DND-41 (cell line): ENCODE data around the gene HOXB4.

Source experiments
- EZH2 ChIP-seq: IDR thresholded peaks from 3 replicates; pipeline ENCODE4 v1.6.1; 2012; ENCODE audit warnings: borderline replicate concordance, low read depth, mild to moderate bottlenecking, moderate library complexity, low read length, inconsistent platforms; ENCODE audit not compliant: severe bottlenecking
- TF ChIP-seq, protein P1 (sequence below): IDR thresholded peaks from 2 replicates; pipeline ENCODE4 v1.5.1; 2012; ENCODE audit warnings: borderline replicate concordance, low read length, moderate library complexity, mild to moderate bottlenecking; ENCODE audit not compliant: poor library complexity, severe bottlenecking; ENCODE audit errors: extremely low read depth

DNA sequence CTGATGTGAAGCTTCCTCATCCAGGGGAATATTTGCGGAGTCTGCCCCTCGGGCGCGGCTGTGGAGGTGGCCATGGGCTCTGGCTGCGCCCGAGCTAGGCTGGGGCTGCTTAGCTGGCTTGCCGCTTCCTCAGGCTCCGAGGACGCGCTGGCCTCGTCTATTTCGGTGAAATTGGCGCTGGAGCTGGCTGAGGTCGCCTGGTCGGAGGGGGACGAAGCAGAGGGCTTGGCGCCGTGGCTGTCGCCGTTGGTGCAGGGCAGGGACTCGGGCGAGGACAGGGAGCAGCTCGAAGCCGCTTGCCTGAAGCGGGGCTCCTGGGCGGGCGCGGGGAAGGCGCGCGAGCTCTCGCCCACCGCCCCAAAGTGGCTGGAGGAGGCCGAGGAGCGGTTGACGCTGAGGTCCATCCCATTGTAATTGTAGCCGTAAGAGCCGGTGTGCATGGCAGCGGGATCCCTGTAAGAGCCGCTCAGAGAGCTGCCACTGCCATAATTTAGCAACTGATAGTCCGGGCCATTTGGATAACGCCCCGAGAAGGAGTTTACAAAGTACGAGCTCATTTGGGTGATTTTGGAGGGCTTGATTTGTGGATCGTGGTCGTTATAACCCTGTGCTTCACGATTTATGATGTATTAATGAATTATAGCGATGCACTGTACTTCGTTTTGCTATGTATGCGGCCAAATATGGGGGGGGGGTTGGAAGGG is 15.1 kb upstream of the HOXB4 start, which contains the start of gene HOXB5:
- TF ChIP-seq, protein P1, sequence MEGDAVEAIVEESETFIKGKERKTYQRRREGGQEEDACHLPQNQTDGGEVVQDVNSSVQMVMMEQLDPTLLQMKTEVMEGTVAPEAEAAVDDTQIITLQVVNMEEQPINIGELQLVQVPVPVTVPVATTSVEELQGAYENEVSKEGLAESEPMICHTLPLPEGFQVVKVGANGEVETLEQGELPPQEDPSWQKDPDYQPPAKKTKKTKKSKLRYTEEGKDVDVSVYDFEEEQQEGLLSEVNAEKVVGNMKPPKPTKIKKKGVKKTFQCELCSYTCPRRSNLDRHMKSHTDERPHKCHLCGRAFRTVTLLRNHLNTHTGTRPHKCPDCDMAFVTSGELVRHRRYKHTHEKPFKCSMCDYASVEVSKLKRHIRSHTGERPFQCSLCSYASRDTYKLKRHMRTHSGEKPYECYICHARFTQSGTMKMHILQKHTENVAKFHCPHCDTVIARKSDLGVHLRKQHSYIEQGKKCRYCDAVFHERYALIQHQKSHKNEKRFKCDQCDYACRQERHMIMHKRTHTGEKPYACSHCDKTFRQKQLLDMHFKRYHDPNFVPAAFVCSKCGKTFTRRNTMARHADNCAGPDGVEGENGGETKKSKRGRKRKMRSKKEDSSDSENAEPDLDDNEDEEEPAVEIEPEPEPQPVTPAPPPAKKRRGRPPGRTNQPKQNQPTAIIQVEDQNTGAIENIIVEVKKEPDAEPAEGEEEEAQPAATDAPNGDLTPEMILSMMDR: no peak
- no peak for TF ChIP-seq EZH2
